Measurements from ENCODE around the gene ZNF425. TPM values are rescaled to one million over a fixed set of nuclear protein-coding genes. Genes with fewer than 3 reads are reported as not detected.
A peak's percentile ranks its signal among the peaks of the same experiment; 100 is the strongest.

Gene ZNF425
- total RNA-seq, 6 donors from 2014 or later = 1.4 to 3.1 (median 1.8) TPM

- Histone ChIP-seq H3K9me3 (peaks cover 0 to 10% (median 4%) of the 10 kb centered on the region in 4 donors), H3K27ac (no peak overlapping the region), H3K4me3 (no peak overlapping the region), H3K4me1 (peaks cover 0 to 1% (median 0%) of the 10 kb centered on the region in 4 donors), H3K27me3 (no peaks in the 10 kb centered on the region), H3K36me3 (peaks cover 0 to 21% (median 4%) of the 10 kb centered on the region in 4 donors)
- 92 to 98% methylated on average over 2 of the region's 2 CpGs for WGBS, 2 donors
- DNase-seq (no peak), ATAC-seq (ENCODE audit: low FRiP score in 2 of 2) (no peak)
- TF ChIP-seq CTCF (IDR thresholded peaks at IDR 0.05) (no peak), POLR2A (IDR thresholded peaks at IDR 0.05) (no peak), EP300 (IDR thresholded peaks at IDR 0.05) (no peak), POLR2AphosphoS5 (IDR thresholded peaks at IDR 0.05) (no peak)
These were observed 7.0 kb upstream of the ZNF425 start for GRCh38 chr7:149133028-149133710.

- Histone ChIP-seq H3K4me3 (no peak overlapping the region), H3K27ac (no peak overlapping the region), H3K4me1 (peaks cover 4 to 6% (median 5%) of the 10 kb centered on the region in 4 donors), H3K9me3 (peaks cover 0 to 10% (median 4%) of the 10 kb centered on the region in 4 donors), H3K36me3 (peaks cover 0 to 21% (median 4%) of the 10 kb centered on the region in 4 donors), H3K27me3 (no peaks in the 10 kb centered on the region)
- no peak for ATAC-seq (ENCODE audit: low FRiP score in 2 of 2)
- DNase-seq = no peak
- TF ChIP-seq POLR2AphosphoS5 (IDR thresholded peaks at IDR 0.05) = no peak
- no peak for TF ChIP-seq CTCF (IDR thresholded peaks at IDR 0.05)
- 90 to 93% methylated on average over 5 of the region's 5 CpGs for WGBS, 2 donors
These were observed 4.6 kb upstream of the ZNF425 start for GRCh38 chr7:149130572-149131198.

- Histone ChIP-seq H3K36me3 (peaks cover 0 to 19% (median 1%) of the 10 kb centered on the region in 4 donors), H3K27me3 (no peaks in the 10 kb centered on the region), H3K27ac (peak overlapping the region; percentile 91 to 98 (median 97)), H3K4me3 (peak overlapping the region; percentile 65 to 97 (median 92)), H3K4me1 (peaks cover 13 to 18% (median 14%) of the 10 kb centered on the region in 4 donors), H3K9me3 (peaks cover 0 to 10% (median 4%) of the 10 kb centered on the region in 4 donors)
- WGBS, 2 donors = 0 to 1% methylated on average over 21 to 37 of the region's 48 CpGs
- DNase-seq (peak; percentile 62 to 94), ATAC-seq (ENCODE audit: low FRiP score in 2 of 2) (peak; percentile 81 to 84)
- TF ChIP-seq CTCF (IDR thresholded peaks at IDR 0.05) = no peak
- TF ChIP-seq EP300 (IDR thresholded peaks at IDR 0.05) = no peak
- TF ChIP-seq POLR2AphosphoS5 (IDR thresholded peaks at IDR 0.05) = no peak
- no peak for TF ChIP-seq POLR2A (IDR thresholded peaks at IDR 0.05)
These were observed 640 bp upstream of the ZNF425 start for GRCh38 chr7:149126662-149127266.

GRCh38 chr7:149125189-149125862 is 798 bp downstream of the ZNF425 start:
- H3K36me3 ChIP-seq = peaks cover 0 to 7% (median 1%) of the 10 kb centered on the region in 4 donors
- DNase-seq = no peak
- ATAC-seq (ENCODE audit: low FRiP score in 2 of 2) = no peak
- peaks cover 0 to 1% (median under 1%) of the 10 kb centered on the region in 4 donors for H3K9me3 ChIP-seq
- peak overlapping the region; percentile 65 to 97 (median 92) for H3K4me3 ChIP-seq
- H3K27ac ChIP-seq = peak overlapping the region; percentile 91 to 98 (median 97)
- WGBS, 2 donors = 8 to 12% methylated on average over 13 to 20 of the region's 21 CpGs
- peaks cover 13 to 18% (median 14%) of the 10 kb centered on the region in 4 donors for H3K4me1 ChIP-seq
- TF ChIP-seq CTCF (IDR thresholded peaks at IDR 0.05) = no peak
- TF ChIP-seq POLR2A (IDR thresholded peaks at IDR 0.05) = no peak
- TF ChIP-seq POLR2AphosphoS5 (IDR thresholded peaks at IDR 0.05) = no peak
- TF ChIP-seq EP300 (IDR thresholded peaks at IDR 0.05) = no peak
- H3K27me3 ChIP-seq = no peaks in the 10 kb centered on the region

Data from upper lobe of left lung (tissue), 6 donors.